HPDE6-E6E7 (cell line): Measurements from ENCODE around the gene IL11RA.

Experiments
- DNase-seq: peaks from one replicate; pipeline ENCODE4 v3.0.0; 2011; ENCODE audit warnings: missing footprints; ENCODE audit errors: extremely low spot score

IL11RA gene

DNA sequence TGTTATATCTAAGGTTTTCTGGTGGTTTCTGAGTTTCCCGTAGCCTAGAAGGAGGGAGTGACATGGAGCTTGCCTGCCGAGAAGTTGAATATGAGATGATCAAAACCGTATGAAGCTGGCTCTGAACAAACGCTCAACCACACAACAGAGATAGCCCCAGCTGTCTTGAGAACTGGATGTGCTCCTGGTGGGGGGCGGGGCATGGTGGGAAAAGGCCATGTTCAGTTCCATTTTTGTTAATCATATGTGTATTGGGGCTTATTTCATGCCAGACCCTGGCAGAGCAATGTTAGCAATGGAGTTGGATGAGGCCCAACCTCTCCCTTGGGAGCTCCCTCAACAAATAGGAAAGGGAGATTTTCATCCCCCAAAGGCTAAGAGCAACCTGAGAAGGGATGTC, 34.2 kb downstream of the IL11RA start:
- no peak for DNase-seq

DNA sequence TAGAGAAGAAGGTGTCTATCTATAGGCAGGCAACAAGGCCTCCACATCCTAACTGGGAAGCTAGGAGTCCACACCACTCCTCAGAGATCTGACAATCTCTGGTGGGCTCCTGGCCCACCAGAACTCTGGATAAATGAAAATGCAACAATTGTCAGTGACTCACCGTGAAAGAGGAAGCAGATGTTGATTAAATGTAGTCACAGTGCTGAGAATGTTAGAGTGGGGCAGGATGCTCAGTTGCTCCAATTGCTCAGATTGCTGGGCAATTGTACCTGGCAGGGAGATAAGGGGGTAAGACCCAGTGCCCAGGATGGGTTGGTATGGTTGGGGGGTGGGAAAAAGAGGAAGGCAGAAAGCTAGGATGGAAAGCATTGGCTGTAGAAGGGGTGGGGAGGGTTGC, 34.7 kb downstream of the IL11RA start:
- no peak for DNase-seq

DNA sequence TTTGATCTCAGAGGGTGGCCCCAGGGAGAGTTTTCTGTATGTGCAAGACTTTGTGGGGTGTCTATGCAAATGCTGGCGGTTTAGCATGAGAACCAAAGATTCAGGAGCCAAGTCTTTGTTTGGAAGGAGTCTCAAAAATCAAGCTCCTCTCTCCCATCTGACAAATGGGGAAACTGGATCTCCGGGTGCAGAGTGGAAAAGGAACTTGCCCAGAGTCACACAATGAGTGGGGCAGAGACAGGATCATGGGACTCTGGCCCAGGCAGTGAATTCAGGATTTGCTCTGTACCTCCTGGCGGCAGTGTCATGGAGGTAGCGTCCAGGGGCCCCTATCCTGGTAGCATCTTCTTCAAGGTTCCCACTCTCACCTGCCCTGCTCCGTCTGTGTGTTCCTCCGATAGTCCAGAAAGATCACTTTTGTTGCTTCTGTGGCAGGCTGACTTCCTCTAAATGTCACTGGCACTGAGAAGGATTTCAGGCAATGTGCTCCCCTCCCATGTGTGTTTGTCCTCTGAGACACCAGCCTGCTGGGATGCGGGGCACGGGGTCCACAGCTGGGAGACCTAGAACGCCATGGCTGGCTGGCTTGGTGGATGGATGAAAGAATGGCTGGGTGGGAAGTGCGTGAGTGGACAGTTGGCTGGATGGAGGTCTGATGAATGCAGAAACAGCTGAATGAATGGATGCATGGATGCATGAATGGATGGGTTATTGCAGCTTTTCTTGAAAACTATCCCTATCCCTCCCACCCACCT, 35.5 kb downstream of the IL11RA start:
- DNase-seq = no peak

DNA sequence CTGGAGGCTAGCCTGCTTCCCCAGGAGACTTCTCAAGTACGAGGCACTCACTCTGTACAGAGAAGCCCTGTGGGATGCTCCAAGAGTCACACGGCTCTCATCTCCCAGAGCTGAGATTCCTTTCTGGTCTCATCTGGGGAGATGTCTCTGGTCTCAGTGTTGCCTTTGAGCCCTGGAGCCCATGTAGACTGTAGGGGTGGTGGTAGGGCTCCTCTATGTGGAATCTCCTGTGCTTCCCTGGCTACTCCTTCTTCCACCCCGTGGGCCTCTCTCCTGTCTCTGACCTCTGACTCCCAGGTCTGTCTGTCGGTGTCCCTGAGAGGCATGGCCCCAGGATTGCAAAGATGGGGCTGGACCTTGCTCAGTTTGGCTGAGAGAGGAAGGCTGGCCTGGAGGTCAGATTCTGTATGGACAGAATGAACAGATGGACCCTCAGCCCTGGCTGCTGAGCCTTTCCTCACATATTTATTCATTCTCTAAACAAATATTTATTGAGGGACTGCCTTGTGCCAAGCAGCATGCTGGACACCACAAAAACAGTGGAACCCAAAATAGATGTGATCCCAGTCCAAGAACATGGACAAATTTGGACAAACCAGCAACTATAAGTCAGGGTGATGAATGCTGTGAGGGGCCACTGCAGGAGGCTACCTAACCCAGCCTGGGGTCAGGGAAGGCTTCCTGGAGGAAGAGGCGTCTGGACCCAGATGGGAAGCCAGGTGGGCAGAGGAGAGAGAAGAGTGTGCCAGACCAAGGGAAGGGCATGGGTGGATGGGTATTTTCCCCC, 36.5 kb downstream of the IL11RA start:
- no peak for DNase-seq

DNA sequence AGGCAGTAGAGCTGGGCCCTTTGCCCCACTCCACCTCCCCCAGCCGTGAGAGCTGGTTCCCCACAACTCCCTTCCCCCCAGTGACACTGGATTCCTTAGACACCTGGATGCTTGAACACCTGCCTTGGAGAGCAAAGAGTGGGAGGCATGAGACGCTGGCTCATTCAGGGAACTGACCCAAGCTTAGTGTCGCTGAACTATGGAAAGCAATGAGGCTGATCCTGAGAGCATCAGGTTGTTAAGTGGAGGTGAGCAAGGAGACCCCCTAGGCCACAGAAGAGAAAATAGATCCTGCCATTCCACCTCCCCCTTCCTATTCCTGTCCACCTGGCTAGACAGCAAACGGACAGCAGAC, 37.1 kb downstream of the IL11RA start:
- no peak for DNase-seq

DNA sequence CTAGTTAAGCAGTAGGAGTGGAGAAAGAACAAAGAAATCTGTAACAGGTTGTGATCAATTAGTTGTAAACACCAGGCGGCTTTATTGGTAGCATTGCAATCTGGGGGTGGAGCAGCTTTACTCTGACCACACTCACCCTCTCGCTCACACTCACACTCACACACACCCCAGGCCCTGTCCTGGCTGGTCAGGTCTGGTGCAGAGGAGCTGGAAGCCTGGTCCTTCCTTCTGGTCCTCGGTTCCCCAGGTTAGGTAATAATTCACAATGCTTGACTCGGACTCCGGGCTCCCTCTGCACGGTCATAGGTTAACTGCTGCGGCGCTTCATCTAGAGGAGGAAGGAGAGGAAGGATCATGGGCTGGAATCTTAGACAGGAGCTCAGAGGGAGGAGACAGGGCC, 37.5 kb downstream of the IL11RA start:
- no peak for DNase-seq

DNA sequence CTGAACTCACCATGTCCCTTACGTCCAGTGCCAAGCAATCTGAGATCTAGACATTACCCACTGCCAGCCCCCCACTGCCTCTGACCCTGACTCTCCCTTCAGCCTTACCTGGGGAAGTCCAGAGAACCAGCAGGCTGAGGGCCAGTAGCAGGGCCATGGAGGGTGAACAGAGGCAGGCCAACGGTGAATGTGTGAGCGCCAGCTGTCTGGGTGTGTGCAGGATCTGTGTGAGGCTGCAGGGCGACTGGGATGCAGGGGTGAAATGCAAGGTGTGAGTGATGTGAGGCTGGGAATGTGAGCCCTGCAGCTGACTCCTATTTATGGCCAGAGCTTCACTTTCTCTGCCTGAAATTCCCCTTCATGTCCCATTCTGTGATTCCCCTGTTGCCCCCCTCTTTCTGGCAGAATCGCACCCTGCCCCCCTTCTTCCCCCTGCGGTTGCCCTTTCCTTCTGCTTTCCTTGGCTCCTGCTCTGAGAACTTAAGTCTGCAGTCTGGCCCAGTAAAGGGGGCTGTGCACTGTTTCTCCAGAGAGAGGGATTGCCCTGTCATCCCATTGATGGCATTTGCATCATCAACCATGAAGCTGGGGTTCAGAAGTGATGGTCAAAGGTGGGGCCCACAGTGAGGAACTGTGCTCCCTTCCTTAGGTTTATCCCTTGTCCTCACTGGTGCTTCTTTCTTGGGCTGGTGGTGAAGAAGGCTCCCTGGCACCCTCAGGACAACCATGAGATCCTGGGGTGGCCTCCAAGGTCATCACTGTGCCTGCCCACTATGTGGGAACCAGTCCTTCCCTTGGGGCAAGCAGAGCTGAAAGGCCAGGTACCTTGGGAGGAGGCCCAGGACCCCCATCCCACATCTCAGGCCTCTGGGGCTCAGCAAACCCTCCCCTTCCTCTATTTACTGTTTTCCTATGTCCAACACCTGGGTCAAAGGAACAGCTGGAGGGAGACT, 39.3 kb downstream of the IL11RA start, which contains the start of gene CCL19:
CCL19 (minus strand) TSS at position 294 of the 953 bp plus-strand sequence; CDS start at position 157, 137 bp downstream.
- DNase-seq = no peak

DNA sequence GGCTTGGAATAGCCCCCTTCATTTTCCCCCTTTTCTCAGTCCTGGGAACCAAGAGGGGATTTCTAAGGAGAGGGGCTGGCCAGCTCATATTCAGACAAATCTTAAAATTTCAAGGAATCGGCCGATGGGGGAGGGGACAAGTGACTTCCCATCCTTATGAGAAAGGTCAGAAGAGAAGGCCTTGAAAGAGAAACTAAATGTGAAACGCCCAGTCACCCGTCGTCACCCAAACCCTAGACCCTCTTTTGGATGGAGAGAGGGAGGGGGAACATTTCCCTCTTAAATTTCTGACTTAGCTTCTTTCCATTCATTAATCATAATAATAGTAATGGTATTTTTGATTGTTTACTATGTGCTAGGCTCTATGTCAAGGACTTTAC, 39.9 kb downstream of the IL11RA start:
- no peak for DNase-seq

DNA sequence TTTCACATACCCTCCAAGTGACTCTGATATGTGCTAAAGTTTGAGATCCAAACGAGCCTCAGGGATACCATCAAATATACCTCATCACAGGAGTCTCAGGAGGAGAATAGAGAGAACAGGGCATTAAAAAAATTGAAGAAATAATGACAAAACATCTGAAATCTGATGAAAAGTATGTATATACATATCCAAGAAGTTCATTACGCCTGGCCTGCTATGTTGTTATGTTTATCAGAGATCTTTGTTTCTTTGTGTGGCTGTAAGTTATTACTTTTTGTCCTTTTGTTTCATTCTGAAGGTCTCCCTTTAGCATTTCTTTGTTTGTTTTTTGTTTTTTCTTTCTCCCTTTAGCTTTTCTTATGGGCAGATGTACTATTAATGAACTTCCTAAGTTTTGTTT, 41.6 kb downstream of the IL11RA start:
- no peak for DNase-seq

DNA sequence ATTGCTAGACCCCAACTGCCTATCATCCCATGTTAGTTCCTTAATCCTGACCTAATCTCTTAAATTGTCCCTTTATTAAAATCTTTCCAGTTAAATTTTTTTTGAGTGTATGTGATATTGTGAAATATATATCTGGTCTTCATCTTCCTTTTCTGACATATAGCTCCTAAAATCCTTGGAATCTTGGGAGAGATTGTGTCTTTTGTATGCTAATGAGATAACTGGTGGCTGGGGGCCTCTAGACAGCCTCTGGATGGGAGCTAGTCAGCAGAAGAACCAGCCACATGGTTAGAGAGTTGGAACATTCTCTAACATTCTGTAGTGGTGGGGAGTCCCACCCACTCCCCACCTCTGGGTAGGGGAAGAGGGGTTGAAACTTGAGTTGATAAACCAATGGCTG, 42.8 kb downstream of the IL11RA start:
- DNase-seq = no peak

DNA sequence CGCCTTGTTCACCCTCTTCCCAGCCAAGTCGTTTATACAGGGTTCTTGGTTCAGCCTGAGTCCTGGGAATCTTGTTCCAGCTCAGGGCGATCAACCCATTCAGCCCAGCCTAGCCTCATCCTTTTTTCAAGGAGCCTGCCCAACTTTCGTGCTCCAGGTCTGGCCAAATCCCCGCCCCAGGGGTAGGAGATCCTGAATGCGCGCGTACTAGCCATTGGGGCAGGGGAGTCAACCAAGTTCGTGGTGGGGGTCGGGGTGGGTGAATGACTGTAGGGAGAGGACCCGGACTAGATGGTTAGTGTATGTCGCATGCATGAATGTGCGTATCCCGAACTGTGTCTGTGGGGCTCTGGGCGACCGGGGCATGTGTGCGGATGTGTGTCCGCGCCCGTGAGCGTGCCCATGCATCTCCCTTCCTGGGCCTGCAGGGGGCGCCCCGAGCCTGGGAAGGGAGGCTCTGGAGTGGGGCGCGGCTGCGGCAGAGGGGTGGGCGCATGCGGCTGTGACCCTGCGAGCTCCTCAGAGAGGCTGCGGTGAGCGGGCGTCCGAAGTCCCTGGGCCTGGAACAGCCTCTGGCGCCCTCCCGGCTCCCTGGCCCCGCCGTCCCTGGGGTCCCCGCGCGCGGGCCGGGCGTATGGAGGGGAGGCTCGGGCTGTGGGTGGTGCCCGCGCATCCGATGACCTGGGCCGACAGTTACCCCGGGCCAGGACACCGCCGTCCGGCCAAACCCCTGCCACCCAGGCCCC, 49.2 kb downstream of the IL11RA start:
- peak; percentile 60 for DNase-seq

DNA sequence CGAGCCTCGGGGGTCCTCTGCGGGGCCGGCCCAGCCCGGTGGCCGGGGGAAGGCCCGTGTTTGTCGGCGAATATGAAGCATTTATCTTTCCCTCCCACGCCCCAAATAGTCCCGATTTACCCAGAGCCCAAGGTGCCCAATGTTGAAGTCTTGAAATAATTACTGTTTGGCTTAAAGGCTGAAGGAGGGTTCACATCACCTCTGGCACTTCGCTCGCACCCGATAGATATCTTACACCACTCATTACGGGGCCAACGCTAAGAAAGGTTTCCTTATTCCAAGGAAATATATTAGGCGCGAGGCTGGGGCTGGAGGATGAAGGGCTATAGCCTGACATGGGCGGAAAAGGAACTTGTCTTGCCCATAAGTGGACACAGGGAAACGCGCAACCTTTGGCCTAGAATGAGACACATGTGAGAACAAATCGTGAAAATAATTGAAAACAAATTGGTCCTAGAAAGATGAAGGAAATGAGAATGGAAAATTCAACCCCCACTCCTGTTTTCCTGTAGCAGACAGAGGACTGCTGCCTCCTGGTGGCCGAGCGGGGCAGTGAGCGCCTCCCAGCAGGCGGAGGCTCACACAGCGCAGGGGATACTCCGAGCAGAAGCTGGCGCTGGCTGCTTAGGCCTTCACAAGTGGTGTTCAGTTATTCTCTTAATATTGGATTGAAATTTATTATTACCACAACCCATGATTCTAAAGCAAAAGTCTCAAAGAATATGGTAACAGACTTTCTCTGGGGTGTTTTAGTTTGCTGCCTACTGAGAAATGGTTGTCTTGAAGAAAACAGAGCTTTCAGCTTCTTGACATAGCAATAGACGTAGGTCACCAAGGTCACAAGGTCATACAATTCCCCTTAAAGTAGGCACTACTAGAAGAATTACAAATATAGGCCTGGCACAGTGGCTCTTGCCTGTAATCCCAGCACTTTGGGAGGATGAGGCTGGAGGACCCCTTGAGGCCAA, 50.1 kb downstream of the IL11RA start:
- DNase-seq = peak; percentile 79

DNA sequence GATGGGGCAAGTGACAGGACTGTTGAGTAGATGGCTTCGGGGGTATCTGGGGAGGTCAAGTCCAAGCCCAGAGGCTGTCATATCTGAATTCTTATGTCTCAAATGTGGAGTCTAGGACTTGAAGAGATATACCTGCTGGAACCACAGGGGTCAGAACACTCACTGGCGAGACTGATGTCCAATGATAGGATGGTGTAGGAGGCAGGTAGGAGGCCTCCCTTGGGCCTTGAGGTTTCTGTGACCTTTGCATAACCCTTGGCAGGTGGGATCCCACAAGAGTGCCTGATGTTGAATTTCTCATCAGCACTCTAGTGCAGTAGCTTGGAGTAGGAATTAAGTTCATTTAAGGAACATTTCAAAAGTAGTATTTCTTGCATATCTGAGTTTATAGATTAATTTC, 55.1 kb downstream of the IL11RA start:
- no peak for DNase-seq

DNA sequence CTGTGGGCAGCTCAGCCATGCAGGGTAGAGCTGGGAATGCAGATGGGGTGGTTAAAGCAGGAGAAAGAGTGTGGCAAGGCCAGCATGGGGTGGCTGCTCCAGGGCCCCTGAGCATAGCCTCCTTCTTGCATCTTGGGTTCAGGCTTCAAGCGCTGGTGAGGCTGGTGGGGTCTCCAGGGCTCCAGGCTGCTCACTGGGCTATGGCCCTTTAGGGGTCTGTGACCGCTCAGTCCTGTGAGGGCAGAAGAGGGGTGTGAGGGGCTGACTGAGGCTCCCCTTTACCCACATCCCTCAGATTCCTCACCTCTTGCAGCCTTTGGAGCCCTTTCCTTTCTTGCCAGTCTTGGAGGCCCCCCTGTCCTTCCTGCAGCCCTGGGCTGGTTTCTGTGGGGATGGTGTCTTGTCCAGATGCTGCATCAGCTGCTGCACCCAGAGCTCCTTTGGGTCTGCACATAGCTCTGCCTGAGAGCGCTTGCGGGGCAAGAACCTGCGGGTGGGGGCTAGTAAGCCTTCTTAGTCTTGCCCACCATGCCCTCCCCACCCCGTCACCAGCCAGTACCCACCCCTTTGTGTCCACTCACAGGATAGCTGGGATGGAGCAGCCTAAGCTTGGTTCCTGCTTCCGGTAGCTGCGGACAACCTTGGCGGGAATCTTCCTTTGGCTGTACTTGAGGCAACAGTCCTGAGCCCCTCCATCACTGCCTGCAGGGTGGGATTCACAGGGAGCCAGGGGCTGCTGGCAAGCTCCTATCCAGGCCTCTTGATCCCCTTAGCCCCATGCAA, 57.4 kb downstream of the IL11RA start:
- no peak for DNase-seq

DNA sequence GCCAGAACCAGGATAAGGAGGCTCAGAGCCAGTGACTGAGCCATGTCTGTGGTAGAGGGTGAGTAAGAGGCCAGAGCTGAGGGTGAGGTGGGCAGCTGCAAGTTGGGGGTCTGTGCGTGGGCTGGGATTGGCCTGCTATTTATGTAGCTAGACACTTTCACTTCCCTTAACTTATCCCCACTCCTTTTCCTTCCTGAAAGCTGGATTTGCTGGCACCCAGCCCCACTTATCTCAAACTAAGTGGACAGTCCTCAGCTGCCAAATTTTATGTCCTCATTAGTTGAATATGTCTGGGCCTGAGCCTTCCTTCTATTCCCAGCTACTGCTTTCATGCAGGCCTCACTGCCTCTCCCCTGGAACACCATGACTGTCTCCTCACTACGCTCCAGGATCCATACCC, 58.0 kb downstream of the IL11RA start, which contains the start of gene CCL21:
CCL21 (minus strand) TSS at position 114 of the 400 bp plus-strand sequence; CDS start at position 44, 70 bp downstream.
- DNase-seq = no peak
